Right lung (tissue), 5 donors: ENCODE results near the gene STAT1. TPM values are rescaled to one million over a fixed set of nuclear protein-coding genes. Genes with fewer than 3 reads are reported as not detected.

ENCODE experiments used
- polyA plus RNA-seq, 5 donors: library from polyadenylated mRNA; unstranded; fragments of 120-200 nt; gene quantifications; one replicate each; pipeline versions ENCODE4 v1.2.1 to v1.2.3, GENCODE V29; 2013; ENCODE audit warnings: inconsistent platforms in 1 of 5, low replicate concordance in 1 of 5; ENCODE audit not compliant: insufficient read length in 5 of 5, insufficient read depth in 1 of 5

Gene STAT1
- polyA plus RNA-seq, 5 donors, result 47.9 to 67.5 (median 65.6) TPM

Other genes starting within 250 kb of the STAT1 start
- gene GLS, start 133.3 kb downstream of the STAT1 start, polyA plus RNA-seq, result 100 to 1,000 TPM in 4 of 5 donors, 10 to 100 TPM in 1; 77.3 to 139 (median 115) TPM
- gene STAT4, start 136.8 kb upstream of the STAT1 start, polyA plus RNA-seq, result 10 to 100 TPM in 2 of 5 donors, 1 to 10 TPM in 3; 4.9 to 11.0 (median 9.7) TPM
- 100 to 1,000 TPM; 140 to 228 (median 206) TPM for gene MYO1B, start 231.2 kb upstream of the STAT1 start, polyA plus RNA-seq